Measurements from ENCODE around the gene MARCHF2.

Gene MARCHF2

DNA sequence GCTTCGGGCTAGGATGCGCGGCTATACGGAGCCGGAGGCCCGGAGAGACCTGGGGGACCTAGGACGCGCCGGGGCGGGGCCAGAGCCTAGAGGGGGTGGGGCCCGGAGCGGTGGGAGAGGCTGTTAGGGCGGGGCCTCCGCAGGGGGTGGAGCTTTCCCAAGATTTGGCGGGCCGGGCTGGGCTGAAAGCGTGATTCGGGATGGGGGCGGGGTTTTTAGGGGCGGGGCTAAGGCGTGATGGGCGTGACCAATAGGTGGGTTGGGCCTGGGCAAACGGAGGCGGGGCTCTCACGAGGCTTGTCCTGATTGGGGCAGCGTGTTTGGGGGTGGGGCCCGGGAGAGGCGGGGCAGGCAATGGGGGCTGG lies 22.5 kb upstream of the MARCHF2 start:
- peak overlapping the region; percentile 99 for H3K27ac ChIP-seq (ENCODE audit: low read length)

DNA sequence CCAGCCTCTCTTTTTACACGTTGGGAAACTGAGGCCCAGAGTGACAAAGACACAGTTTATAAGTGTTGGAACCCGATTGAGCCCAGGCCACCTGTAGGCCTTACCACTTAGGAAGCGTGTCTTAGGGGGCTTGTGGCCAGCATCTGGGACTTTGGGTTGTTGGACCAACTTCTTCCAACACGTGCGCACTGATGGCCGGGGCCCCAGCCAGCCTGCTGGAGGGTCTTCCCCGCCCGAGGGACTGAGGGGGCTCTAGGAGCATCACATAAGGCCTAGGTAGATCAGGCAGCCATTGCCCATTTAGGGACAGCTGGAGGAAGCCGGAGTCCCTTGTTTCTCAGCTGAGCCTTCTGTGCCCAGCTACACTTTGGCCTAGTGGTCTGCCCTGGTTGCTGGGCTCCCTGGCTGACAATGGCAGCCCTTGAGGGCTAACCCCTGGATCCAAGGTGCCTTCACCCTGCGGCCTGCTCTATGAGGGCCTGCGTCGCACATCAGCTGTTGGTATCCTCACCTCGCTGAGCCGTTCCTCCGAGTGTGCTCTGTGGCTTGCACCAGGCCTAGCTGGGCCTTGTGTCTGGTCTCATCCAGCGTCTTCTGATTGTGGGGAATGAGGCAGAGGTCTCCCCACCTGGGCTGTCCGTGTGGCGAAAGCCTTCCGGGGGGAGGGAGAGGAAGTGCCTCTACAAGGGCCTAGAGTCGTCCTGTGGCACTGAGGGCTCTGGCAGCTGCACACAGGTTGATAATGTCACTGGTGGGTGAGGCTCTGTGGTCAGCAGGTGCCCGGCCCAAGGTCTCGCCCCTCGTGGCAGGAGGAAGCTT lies 21.7 kb upstream of the MARCHF2 start:
- Histone ChIP-seq H3K27ac (ENCODE audit: low read length) (no peak overlapping the region), H3K4me3 (ENCODE audit: low read length) (peak overlapping the region; percentile 73)

More for the DNA sequence above, 22.5 kb upstream of the MARCHF2 start:
- H3K9me3 ChIP-seq (ENCODE audit: insufficient read depth, low read depth, low read length), result no peaks in the 10 kb centered on the region
- peak overlapping the region; percentile 86 for H3K4me3 ChIP-seq (ENCODE audit: low read length)
- no peaks in the 10 kb centered on the region; the same call in 1 of the 2 replicates for H3K4me1 ChIP-seq (ENCODE audit: insufficient read depth, low read length)
- H3K27me3 ChIP-seq (ENCODE audit: insufficient read depth, low read length), result no peaks in the 10 kb centered on the region
- H3K9ac ChIP-seq (ENCODE audit: low read depth, low read length), result peak overlapping the region; percentile 99
- H3K36me3 ChIP-seq (ENCODE audit: insufficient read depth, low read depth, low read length), result no peaks in the 10 kb centered on the region

DNA sequence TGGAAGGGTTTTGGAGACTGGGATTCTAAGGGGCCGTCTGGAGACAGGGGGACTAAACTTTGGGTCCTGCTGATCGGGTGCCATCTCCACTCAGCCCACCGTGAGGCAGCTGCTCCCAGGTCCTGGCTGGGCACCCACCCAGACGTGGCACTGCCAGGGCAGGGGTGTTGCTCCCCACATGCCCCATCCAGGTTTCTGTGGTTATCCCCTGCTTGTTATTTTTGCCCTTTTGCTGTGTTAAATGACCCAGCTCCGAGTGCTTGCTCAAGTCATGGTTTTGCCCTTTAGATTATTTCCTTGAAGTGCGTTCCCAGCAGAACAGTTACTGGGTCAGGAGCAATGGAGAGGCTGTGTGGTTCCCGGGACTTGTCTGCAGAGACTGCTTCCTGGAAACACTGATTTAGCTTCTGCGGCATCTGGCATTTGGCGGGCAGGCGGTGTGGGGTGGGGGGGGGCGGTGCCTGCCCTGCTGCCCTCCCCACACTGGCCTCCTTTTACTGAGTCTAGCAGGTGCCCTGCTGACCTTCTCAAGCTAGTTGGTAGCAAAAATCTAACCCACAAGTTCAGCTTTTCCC lies 21.0 kb upstream of the MARCHF2 start:
- no peaks in the 10 kb centered on the region; the same call in 1 of the 2 replicates for H3K4me1 ChIP-seq (ENCODE audit: insufficient read depth, low read length)
- H3K36me3 ChIP-seq (ENCODE audit: insufficient read depth, low read depth, low read length), result no peaks in the 10 kb centered on the region
- H3K4me3 ChIP-seq (ENCODE audit: low read length), result no peak overlapping the region
- H3K27ac ChIP-seq (ENCODE audit: low read length), result no peak overlapping the region
- no peaks in the 10 kb centered on the region for H3K9me3 ChIP-seq (ENCODE audit: insufficient read depth, low read depth, low read length)
- no peaks in the 10 kb centered on the region for H3K27me3 ChIP-seq (ENCODE audit: insufficient read depth, low read length)
- no peak overlapping the region for H3K9ac ChIP-seq (ENCODE audit: low read depth, low read length)

More for the DNA sequence above, 21.7 kb upstream of the MARCHF2 start:
- Histone ChIP-seq H3K27me3 (ENCODE audit: insufficient read depth, low read length) (no peaks in the 10 kb centered on the region), H3K9me3 (ENCODE audit: insufficient read depth, low read depth, low read length) (no peaks in the 10 kb centered on the region), H3K36me3 (ENCODE audit: insufficient read depth, low read depth, low read length) (no peaks in the 10 kb centered on the region), H3K4me1 (ENCODE audit: insufficient read depth, low read length) (no peaks in the 10 kb centered on the region; the same call in 1 of the 2 replicates), H3K9ac (ENCODE audit: low read depth, low read length) (peak overlapping the region; percentile 51; the same call in 1 of the 2 replicates)

DNA sequence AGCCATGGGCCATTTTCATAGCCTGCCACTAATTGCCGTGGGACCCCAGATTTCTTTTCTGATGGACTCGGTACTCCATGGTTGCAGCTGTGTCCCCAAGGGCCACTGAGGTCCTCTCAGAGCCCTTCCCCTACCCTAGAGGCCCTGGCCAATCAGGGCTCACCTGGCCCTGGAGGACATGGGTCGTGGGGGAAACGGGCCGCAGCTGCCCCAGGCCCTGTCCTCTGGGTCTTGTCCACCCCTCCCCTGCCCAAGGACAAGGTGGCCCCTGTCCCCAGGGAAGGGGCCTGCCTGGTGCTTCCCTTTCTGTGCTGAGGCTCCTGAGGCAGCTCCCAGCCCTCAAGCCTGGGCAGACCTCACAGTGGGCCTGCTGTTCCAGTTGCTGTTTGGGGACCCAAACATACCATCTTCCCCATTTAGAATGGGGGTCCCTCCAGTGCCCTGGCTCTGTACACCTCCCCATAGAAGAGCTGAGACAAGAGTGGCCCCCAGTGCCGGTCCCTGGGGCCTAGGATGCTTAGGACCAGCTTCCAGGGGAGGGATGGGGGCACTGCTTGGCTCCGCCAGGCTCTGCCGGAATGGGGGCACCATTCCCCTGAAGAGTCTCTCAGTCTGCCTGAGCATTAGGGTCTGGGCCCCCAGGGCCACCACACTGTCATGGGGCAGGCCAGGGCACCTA lies 19.8 kb upstream of the MARCHF2 start:
- Histone ChIP-seq H3K27me3 (ENCODE audit: insufficient read depth, low read length) (no peaks in the 10 kb centered on the region), H3K9ac (ENCODE audit: low read depth, low read length) (no peak overlapping the region; the same call in 1 of the 2 replicates), H3K36me3 (ENCODE audit: insufficient read depth, low read depth, low read length) (no peaks in the 10 kb centered on the region), H3K4me1 (ENCODE audit: insufficient read depth, low read length) (no peaks in the 10 kb centered on the region; the same call in none of the 2 replicates), H3K4me3 (ENCODE audit: low read length) (no peak overlapping the region), H3K9me3 (ENCODE audit: insufficient read depth, low read depth, low read length) (no peaks in the 10 kb centered on the region), H3K27ac (ENCODE audit: low read length) (no peak overlapping the region)

DNA sequence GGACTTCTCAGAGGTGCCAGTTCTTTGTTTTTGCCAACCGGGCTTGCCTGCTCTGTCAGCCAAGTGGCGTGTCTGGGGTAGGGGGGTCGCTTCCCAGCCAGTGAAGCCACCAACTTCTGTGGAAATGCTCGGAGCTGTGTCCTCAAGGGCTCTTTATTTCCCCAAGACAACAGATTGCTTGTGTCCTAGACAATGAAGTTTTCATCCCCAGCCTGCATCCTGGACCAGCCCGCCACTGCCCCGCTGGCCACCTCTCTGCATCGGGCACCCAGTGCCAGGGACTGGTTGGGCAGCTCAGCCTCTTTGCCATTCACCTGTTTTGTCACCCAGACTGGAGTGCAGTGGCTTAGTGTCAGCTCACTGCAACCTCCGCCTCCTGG lies 19.2 kb upstream of the MARCHF2 start:
- Histone ChIP-seq H3K4me1 (ENCODE audit: insufficient read depth, low read length) (no peaks in the 10 kb centered on the region; the same call in none of the 2 replicates), H3K36me3 (ENCODE audit: insufficient read depth, low read depth, low read length) (no peaks in the 10 kb centered on the region), H3K27me3 (ENCODE audit: insufficient read depth, low read length) (no peaks in the 10 kb centered on the region), H3K27ac (ENCODE audit: low read length) (no peak overlapping the region), H3K4me3 (ENCODE audit: low read length) (no peak overlapping the region), H3K9me3 (ENCODE audit: insufficient read depth, low read depth, low read length) (no peaks in the 10 kb centered on the region), H3K9ac (ENCODE audit: low read depth, low read length) (no peak overlapping the region)

DNA sequence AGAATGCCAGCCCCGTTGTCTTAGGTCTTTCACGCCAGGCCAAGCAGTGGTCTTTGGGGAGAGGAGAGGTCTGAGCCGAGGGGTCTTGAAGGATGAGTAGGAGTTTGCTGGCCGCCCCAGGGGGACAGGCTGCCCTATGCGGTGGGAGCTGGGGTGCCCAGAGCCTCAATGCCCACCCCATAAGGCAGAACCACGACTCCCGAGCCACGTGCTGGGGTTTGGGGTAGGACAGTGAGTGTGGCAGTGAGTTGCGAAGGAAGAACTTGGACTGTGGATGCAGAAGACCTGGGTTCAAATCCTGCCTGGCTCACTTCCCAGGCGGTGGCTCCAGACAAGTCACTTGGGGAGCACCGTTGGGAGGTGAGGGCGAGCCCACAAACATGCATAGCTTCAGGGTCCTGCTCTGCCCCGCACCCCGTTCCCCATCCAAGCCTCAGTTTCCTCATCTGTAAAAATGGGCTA lies 17.5 kb upstream of the MARCHF2 start:
- Histone ChIP-seq H3K9ac (ENCODE audit: low read depth, low read length) (no peak overlapping the region), H3K4me3 (ENCODE audit: low read length) (no peak overlapping the region), H3K9me3 (ENCODE audit: insufficient read depth, low read depth, low read length) (no peaks in the 10 kb centered on the region), H3K27me3 (ENCODE audit: insufficient read depth, low read length) (no peaks in the 10 kb centered on the region), H3K27ac (ENCODE audit: low read length) (no peak overlapping the region), H3K36me3 (ENCODE audit: insufficient read depth, low read depth, low read length) (no peaks in the 10 kb centered on the region; the same call in 1 of the 2 replicates), H3K4me1 (ENCODE audit: insufficient read depth, low read length) (no peaks in the 10 kb centered on the region; the same call in 1 of the 2 replicates)

DNA sequence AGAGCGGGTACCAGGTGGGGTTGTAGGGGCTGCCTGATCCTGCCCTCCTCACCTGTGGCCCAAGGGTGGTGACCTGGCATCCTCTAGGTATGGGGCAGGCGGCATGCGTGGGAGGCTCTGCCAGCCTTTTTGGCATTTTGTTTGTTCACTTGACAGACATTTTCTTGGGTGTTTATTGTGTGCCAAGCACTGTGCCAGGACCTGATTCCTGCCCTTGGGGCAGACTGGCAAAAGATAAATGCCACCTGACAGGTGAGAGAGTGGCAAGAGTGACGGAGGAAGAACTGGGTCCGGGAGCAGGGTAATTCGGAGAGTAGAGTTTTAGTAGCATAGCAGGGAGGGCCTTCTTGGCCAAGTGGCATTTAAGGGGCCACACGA lies 16.9 kb upstream of the MARCHF2 start:
- no peak overlapping the region for H3K4me3 ChIP-seq (ENCODE audit: low read length)
- H3K9ac ChIP-seq (ENCODE audit: low read depth, low read length), result no peak overlapping the region
- H3K4me1 ChIP-seq (ENCODE audit: insufficient read depth, low read length), result no peaks in the 10 kb centered on the region; the same call in 1 of the 2 replicates
- H3K27me3 ChIP-seq (ENCODE audit: insufficient read depth, low read length), result no peaks in the 10 kb centered on the region
- no peak overlapping the region for H3K27ac ChIP-seq (ENCODE audit: low read length)
- H3K9me3 ChIP-seq (ENCODE audit: insufficient read depth, low read depth, low read length), result no peaks in the 10 kb centered on the region
- no peaks in the 10 kb centered on the region; the same call in 1 of the 2 replicates for H3K36me3 ChIP-seq (ENCODE audit: insufficient read depth, low read depth, low read length)

DNA sequence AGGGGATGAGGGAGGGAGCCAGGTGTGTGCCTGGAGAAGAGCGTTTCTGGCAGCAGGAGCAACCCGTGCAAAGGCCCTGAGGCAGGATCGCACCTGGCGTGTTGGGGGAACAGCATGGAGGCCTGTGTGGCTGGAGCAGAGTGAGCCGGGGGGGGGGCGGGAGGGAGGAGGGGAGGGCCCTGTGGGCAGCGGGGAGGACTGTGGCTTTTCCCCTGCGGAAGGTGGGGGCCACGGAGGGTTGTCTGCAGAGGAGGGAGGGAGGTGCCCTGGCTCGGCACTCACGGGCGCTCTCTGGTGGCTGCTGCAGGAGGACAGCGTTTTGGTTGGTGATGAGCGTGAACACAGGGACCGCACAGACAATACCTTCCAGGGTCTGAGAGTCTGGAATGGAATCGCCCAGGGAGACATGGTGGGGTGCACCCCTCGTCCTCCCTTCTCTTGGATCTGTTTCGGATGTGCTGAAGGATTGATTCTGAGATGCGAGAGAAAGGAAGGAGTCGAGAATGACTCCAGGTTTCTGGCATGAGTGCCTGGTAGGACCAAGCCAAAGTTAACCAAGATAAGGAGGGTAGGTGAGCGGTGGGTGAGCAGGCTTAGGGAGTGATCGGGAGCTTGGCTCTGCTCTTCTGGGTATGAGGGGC lies 16.4 kb upstream of the MARCHF2 start:
- Histone ChIP-seq H3K9me3 (ENCODE audit: insufficient read depth, low read depth, low read length) (no peaks in the 10 kb centered on the region), H3K9ac (ENCODE audit: low read depth, low read length) (no peak overlapping the region), H3K27me3 (ENCODE audit: insufficient read depth, low read length) (no peaks in the 10 kb centered on the region), H3K36me3 (ENCODE audit: insufficient read depth, low read depth, low read length) (peaks cover under 1% of the 10 kb centered on the region; the same call in 1 of the 2 replicates), H3K27ac (ENCODE audit: low read length) (no peak overlapping the region), H3K4me1 (ENCODE audit: insufficient read depth, low read length) (no peaks in the 10 kb centered on the region; the same call in 1 of the 2 replicates), H3K4me3 (ENCODE audit: low read length) (no peak overlapping the region)

DNA sequence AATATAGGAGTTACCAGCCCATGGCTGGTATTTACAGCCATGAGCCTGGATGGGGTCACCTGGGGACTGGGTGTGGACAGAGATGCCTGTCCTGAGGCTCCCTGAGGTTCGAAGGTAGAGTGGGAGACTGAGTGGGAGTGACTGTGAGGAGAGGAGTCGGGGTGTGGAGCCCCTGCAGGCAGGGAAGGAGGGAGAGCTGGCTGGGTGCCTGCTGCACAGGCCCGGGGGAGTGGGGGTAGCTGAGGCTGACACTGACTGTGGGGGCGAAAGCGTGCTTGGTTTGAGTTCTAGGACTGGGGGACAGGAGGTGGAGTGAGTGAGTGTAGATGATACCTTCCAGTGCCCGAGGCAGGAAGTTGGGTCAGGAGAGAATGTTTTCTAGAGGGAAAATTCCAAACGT lies 15.8 kb upstream of the MARCHF2 start:
- H3K4me3 ChIP-seq (ENCODE audit: low read length), result no peak overlapping the region
- no peaks in the 10 kb centered on the region for H3K9me3 ChIP-seq (ENCODE audit: insufficient read depth, low read depth, low read length)
- H3K36me3 ChIP-seq (ENCODE audit: insufficient read depth, low read depth, low read length), result peaks cover 7% of the 10 kb centered on the region
- no peaks in the 10 kb centered on the region for H3K27me3 ChIP-seq (ENCODE audit: insufficient read depth, low read length)
- H3K4me1 ChIP-seq (ENCODE audit: insufficient read depth, low read length), result no peaks in the 10 kb centered on the region; the same call in 1 of the 2 replicates
- no peak overlapping the region for H3K9ac ChIP-seq (ENCODE audit: low read depth, low read length)
- H3K27ac ChIP-seq (ENCODE audit: low read length), result no peak overlapping the region

DNA sequence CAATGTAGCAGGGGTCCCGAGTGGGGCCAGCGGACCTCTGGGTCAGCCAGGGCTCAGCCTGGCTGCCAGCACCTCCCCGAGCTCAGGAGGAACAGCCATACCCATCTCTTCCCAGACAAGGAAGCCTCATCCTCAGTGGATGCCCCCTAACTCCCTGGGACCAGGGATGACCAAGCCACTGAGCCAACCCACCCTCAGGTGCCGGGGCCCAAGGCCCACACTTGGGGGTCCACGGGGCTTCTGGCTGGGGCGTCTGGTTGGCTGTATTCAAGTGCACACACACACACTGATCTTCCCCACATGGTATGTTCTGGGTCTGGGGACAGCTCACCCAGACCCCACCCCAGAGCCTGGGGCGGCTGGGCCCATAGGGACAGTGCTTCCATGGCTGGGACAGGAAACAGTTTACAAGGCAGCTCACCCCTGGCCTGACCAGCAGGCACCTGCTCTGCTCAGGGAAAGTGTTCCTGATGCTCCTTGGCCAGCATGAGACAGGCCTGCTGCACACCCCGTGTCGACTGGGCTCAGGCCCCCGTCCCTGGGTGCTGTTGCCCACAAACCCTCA lies 15.3 kb upstream of the MARCHF2 start:
- H3K27ac ChIP-seq (ENCODE audit: low read length), result no peak overlapping the region
- H3K4me1 ChIP-seq (ENCODE audit: insufficient read depth, low read length), result no peaks in the 10 kb centered on the region; the same call in 1 of the 2 replicates
- H3K36me3 ChIP-seq (ENCODE audit: insufficient read depth, low read depth, low read length), result peaks cover 12% of the 10 kb centered on the region
- no peak overlapping the region for H3K4me3 ChIP-seq (ENCODE audit: low read length)
- H3K27me3 ChIP-seq (ENCODE audit: insufficient read depth, low read length), result no peaks in the 10 kb centered on the region
- H3K9ac ChIP-seq (ENCODE audit: low read depth, low read length), result no peak overlapping the region
- no peaks in the 10 kb centered on the region for H3K9me3 ChIP-seq (ENCODE audit: insufficient read depth, low read depth, low read length)

DNA sequence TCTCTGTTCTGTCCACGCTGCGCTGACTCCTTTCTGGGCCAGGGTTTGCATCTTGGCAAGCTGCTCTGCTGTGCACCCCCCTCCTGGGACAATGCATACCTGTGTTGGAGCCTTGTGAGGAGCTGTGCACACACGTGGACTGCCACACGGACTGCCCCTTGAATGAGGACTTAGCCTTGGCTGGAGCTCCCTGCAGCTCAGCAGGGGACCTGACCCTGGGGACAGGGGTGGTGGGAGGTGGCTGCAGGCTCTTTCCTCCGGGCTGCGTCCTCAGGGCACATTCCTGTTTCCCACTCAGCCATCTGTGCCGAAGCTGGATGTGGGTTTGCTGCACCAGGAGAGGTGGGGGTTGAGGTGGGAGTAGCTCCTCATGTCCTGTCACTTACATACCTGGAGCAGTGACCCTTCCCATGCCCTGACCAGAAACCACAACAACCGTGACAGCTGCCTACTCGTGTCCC lies 14.8 kb upstream of the MARCHF2 start:
- Histone ChIP-seq H3K4me3 (ENCODE audit: low read length) (no peak overlapping the region), H3K9ac (ENCODE audit: low read depth, low read length) (no peak overlapping the region), H3K36me3 (ENCODE audit: insufficient read depth, low read depth, low read length) (peaks cover 15% of the 10 kb centered on the region), H3K27me3 (ENCODE audit: insufficient read depth, low read length) (no peaks in the 10 kb centered on the region), H3K4me1 (ENCODE audit: insufficient read depth, low read length) (no peaks in the 10 kb centered on the region; the same call in 1 of the 2 replicates), H3K9me3 (ENCODE audit: insufficient read depth, low read depth, low read length) (no peaks in the 10 kb centered on the region), H3K27ac (ENCODE audit: low read length) (no peak overlapping the region)

Measured in iPS-20b (cell line).